ENCODE results near the gene OMP. TPM values are rescaled to one million over a fixed set of nuclear protein-coding genes. Genes with fewer than 3 reads are reported as not detected.

The OMP gene
- total RNA-seq, 6 experiments from 2014 or later, result 1.0 to 4.2 (median 2.0) TPM; not detected in 1

DNA sequence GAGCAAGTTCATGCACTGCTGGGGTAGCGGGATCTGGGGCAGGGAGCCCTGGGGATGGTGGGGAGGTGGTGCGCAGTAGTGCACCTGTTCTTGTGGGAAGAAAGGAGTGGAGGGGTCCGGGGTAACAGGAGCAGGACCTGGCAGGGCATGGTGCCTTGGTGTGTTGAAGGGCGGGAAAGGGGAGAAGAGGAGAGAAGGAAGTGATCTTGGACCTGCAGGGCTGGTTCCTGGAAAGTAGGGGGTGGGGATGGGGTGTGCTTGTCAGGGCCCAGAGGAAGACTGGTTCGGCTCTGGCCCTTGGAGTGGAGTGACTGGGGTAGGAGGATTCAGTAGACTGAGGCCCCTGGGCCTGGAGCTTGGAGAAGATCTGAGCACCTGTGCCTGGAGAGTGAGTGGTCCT, 46.7 kb upstream of the OMP start:
- ATAC-seq (no peak), DNase-seq (no peak)
- Histone ChIP-seq H3K4me3 (no peak overlapping the region), H3K27ac (no peak overlapping the region), H3K36me3 (no peaks in the 10 kb centered on the region), H3K4me1 (peaks cover 0 to 28% (median 6%) of the 10 kb centered on the region in 4 donors), H3K27me3 (no peaks in the 10 kb centered on the region), H3K9me3 (no peaks in the 10 kb centered on the region)
- WGBS (ENCODE audit: insufficient coverage, low coverage, low lambda C conversion rate, missing lambda C conversion rate), result 100% methylated on average over 4 of the region's 5 CpGs
- TF ChIP-seq, protein P1, sequence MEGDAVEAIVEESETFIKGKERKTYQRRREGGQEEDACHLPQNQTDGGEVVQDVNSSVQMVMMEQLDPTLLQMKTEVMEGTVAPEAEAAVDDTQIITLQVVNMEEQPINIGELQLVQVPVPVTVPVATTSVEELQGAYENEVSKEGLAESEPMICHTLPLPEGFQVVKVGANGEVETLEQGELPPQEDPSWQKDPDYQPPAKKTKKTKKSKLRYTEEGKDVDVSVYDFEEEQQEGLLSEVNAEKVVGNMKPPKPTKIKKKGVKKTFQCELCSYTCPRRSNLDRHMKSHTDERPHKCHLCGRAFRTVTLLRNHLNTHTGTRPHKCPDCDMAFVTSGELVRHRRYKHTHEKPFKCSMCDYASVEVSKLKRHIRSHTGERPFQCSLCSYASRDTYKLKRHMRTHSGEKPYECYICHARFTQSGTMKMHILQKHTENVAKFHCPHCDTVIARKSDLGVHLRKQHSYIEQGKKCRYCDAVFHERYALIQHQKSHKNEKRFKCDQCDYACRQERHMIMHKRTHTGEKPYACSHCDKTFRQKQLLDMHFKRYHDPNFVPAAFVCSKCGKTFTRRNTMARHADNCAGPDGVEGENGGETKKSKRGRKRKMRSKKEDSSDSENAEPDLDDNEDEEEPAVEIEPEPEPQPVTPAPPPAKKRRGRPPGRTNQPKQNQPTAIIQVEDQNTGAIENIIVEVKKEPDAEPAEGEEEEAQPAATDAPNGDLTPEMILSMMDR (IDR thresholded peaks at IDR 0.05), result no peak
- TF ChIP-seq POLR2A (IDR thresholded peaks at IDR 0.05), result no peak
- intact Hi-C loops (cut with DNase I), result no loop called here

DNA sequence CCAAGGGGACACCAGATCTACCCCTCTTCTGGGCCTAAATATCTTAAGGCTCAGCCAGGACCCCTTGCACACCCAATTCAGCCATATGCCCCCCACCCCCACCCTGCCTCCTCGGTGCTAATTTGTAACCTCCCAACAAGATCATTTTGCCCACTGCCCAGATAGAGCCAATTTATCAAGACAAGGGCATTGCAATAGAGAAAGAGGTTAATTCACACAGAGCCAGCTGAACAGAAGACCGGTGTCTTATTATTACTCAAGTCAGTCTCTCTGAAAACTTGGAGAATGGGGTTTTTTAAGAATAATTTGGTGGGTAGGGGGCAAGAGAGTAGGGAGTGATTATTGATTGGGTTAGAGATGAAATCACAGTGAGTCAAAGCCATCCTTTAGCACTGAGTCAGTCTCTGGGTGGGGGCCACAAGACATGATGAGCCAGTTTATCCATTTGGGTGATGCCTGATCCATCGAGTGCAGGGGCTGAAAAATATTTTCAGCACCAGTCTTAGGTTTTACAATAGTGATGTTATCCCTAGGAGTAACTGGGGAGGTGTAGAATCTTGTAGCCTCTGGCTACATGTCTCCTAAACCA, 45.7 kb upstream of the OMP start:
- 92% methylated on average over 2 of the region's 3 CpGs for WGBS (ENCODE audit: insufficient coverage, low coverage, low lambda C conversion rate, missing lambda C conversion rate)
- Histone ChIP-seq H3K4me3 (no peak overlapping the region), H3K36me3 (no peaks in the 10 kb centered on the region), H3K27ac (no peak overlapping the region), H3K27me3 (no peaks in the 10 kb centered on the region), H3K9me3 (no peaks in the 10 kb centered on the region), H3K4me1 (peaks cover 0 to 28% (median 8%) of the 10 kb centered on the region in 4 donors)
- TF ChIP-seq POLR2A (IDR thresholded peaks at IDR 0.05), result no peak
- TF ChIP-seq, protein P1 (IDR thresholded peaks at IDR 0.05), result no peak
- ATAC-seq, result no peak
- no peak for DNase-seq
- intact Hi-C loops (cut with DNase I), result no loop called here

DNA sequence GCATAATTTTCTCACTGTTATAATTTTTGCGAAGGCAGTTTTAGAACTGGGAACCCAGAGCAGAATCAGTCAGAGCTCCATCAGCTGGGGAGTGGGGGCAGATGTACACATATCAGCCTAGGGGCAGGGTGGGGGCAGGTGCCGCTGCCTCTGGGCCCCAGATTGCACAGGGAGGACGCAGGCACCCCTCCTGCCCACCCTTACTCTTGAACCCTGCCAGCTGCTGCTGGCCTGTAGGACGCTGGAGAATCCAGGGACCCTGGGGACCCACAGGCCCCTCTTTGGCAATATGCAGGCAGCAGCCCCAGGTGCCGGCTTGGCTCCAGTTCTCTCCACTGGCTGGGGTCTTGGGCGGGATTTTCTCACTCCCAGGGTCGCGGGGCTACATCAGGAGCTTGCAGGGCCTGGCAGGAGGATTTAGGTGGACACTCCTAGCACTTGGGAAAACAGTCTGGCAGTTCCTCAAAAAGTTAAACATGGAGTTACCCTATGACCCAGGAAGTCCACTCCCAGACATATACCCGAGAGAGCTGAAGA, 44.6 kb upstream of the OMP start:
- peaks cover 0 to 28% (median 8%) of the 10 kb centered on the region in 4 donors for H3K4me1 ChIP-seq
- ATAC-seq (no peak), DNase-seq (peak in 1 of 3 donors; percentile 38)
- H3K27ac ChIP-seq, result no peak overlapping the region
- no peaks in the 10 kb centered on the region for H3K27me3 ChIP-seq
- no peaks in the 10 kb centered on the region for H3K9me3 ChIP-seq
- H3K4me3 ChIP-seq, result no peak overlapping the region
- no peak for TF ChIP-seq POLR2A (IDR thresholded peaks at IDR 0.05)
- TF ChIP-seq, protein P1 (IDR thresholded peaks at IDR 0.05), result no peak
- WGBS (ENCODE audit: insufficient coverage, low coverage, low lambda C conversion rate, missing lambda C conversion rate), result 68% methylated on average over 5 of the region's 9 CpGs
- no peaks in the 10 kb centered on the region for H3K36me3 ChIP-seq
- intact Hi-C loops (cut with DNase I), result no loop called here

DNA sequence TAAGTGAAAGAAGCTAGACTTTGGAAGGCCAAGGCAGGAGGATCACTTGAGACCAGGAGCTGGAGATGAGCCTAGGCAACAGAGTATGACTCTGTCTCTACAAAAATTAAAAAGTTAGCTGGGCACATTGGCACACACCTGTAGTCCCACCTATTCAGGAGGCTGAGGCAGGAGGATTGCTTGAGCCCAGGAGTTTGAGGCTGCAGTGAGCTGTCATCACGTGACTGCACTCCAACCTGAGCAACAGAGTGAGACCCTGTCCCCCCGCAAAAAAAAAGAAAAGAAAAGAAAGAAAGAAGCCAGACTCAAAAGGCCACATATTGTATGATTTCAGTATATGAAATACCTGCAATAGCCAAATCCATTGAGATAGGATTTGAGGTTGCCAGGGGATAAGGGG, 43.7 kb upstream of the OMP start:
- no peaks in the 10 kb centered on the region for H3K36me3 ChIP-seq

More for the DNA sequence above, 43.7 kb upstream of the OMP start:
- no CpG with 5 or more reads among the region's 2 CpGs for WGBS (ENCODE audit: insufficient coverage, low coverage, low lambda C conversion rate, missing lambda C conversion rate)
- DNase-seq (no peak), ATAC-seq (no peak)
- Histone ChIP-seq H3K4me1 (peaks cover 0 to 28% (median 11%) of the 10 kb centered on the region in 4 donors), H3K27me3 (no peaks in the 10 kb centered on the region), H3K9me3 (no peaks in the 10 kb centered on the region), H3K27ac (no peak overlapping the region), H3K4me3 (no peak overlapping the region)
- intact Hi-C loops (cut with DNase I), result no loop called here
- TF ChIP-seq, protein P1 (IDR thresholded peaks at IDR 0.05), result no peak
- no peak for TF ChIP-seq POLR2A (IDR thresholded peaks at IDR 0.05)
